Suprapubic skin (tissue), 4 donors: Measurements from ENCODE around the gene PLD3. TPM values are rescaled to one million over a fixed set of nuclear protein-coding genes. Genes with fewer than 3 reads are reported as not detected.
A peak's percentile ranks its signal among the peaks of the same experiment; 100 is the strongest.
"Not testable (repeated sequence)": the region's sequence is repeated elsewhere in the genome, so short reads cannot be mapped to it uniquely, and the experiment has no call there.

ENCODE experiments used
- DNase-seq, 2 donors: peaks; one replicate each; pipeline ENCODE4 v3.0.0-alpha.2; 2019; ENCODE audit warnings: low spot score in 2 of 2
- H3K27ac ChIP-seq: fragments of 200-600 bp; sonication (generic); one replicate; pipeline ENCODE4 v1.5.1; 2019
- H3K27me3 ChIP-seq: fragments of 200-600 bp; sonication (generic); one replicate; pipeline ENCODE4 v1.5.1; 2019
- H3K36me3 ChIP-seq: fragments of 200-600 bp; sonication (generic); one replicate; pipeline ENCODE4 v1.5.1; 2019
- H3K4me1 ChIP-seq: fragments of 200-600 bp; sonication (generic); one replicate; pipeline ENCODE4 v1.5.1; 2019
- H3K4me3 ChIP-seq: fragments of 200-600 bp; sonication (generic); one replicate; pipeline ENCODE4 v1.5.1; 2019; ENCODE audit warnings: mild to moderate bottlenecking
- H3K9me3 ChIP-seq: fragments of 200-600 bp; sonication (generic); one replicate; pipeline ENCODE4 v1.5.1; 2019
- CTCF ChIP-seq, 2 donors: fragments of 200-600 bp in 1 of 2; fragments of 450-650 bp in 1 of 2; sonication (generic) in 1 of 2; IDR thresholded peaks; one replicate each; pipeline ENCODE4 v1.5.1; 2016 to 2019; ENCODE audit warnings: antibody characterized with exemption in 2 of 2, mild to moderate bottlenecking in 1 of 2, moderate library complexity in 1 of 2
- EP300 ChIP-seq: sonication (generic); formaldehyde crosslinking; IDR thresholded peaks from one replicate; pipeline ENCODE4 v1.6.1; 2017; ENCODE audit warnings: antibody characterized with exemption
- POLR2A ChIP-seq, 2 donors: fragments of 450-650 bp; IDR thresholded peaks; one replicate each; pipeline ENCODE4 v1.6.1; 2017; ENCODE audit warnings: antibody characterized with exemption in 2 of 2, mild to moderate bottlenecking in 2 of 2, moderate library complexity in 2 of 2
- POLR2AphosphoS5 ChIP-seq, 3 donors: sonication (generic); formaldehyde crosslinking; IDR thresholded peaks; one replicate each; pipeline ENCODE4 v1.6.1; 2017; ENCODE audit warnings: antibody characterized with exemption in 3 of 3
- WGBS: methylation state at CpG from one replicate; pipeline ENCODE4 v1.1.5; 2018; 5-methylcytosine and 5-hydroxymethylcytosine counted together
- total RNA-seq, 4 donors: library from RNA; depleted of rRNA; stranded (reverse); fragments of >200 nt; gene quantifications; one replicate each; pipeline ENCODE4 v1.1.0, GENCODE V29; 2016

The PLD3 gene
- total RNA-seq, 4 donors from 2014 or later, result 173 to 231 (median 202) TPM

DNA sequence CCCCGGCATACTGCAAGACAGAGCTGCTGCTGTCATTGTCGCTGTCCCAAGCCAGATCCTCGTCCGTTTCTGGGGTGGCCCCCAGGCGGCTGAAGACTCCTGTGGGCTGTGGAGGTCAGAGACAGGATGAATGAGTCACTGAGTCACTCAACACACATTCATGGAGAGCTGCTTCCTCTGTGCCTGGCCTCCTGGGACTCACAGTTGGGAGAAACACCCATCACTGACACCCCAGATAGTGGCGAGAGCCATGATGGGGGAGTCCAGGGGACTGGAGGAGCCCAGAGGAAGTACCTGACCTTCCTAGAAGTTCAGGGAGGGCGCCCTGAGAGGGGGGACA is 26.3 kb upstream of the PLD3 start:
- TF ChIP-seq POLR2A (IDR thresholded peaks at IDR 0.05) (no peak), POLR2AphosphoS5 (IDR thresholded peaks at IDR 0.05) (no peak)
- Histone ChIP-seq H3K9me3 (no peaks in the 10 kb centered on the region), H3K27me3 (no peaks in the 10 kb centered on the region), H3K4me3 (no peak overlapping the region), H3K4me1 (no peaks in the 10 kb centered on the region), H3K27ac (no peak overlapping the region), H3K36me3 (peaks cover 72% of the 10 kb centered on the region)
- no peak for DNase-seq
- WGBS, result 92% methylated on average over 4 of the region's 7 CpGs

DNA sequence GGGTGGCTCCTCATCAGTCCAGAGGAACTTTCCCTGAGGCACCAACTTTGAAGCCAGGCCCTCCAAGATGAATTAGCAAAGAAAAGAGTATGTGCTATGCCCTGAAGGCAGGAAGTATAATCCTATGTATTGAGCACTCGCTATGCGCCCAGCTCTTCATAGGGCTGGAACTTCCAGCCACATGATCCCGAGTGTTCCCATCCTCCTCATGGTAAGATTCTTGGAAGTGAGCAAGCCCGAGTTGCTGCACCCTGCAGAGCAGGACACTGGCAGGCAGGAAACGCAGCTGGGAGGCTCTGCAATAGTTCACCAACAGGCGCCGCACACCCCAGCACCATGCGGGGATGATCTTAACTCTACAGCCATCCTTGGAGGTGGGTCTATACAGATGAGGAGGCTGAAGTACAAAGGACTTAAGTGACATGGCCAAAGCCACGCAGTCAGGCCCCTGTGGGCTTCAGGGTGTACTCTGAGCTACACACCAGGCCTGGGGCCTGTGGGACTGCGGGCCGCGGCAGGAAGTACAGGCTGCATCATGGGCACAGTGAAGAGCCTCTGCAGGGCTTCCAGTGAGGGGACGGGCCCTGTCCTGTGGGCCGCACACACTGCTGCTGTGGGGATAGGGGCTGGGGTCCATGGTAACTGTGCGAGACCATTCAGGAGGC is 25.4 kb upstream of the PLD3 start:
- DNase-seq, result peak in 1 of 2 donors; percentile 36
- Histone ChIP-seq H3K27me3 (no peaks in the 10 kb centered on the region), H3K9me3 (no peaks in the 10 kb centered on the region), H3K36me3 (peaks cover 80% of the 10 kb centered on the region), H3K4me3 (no peak overlapping the region), H3K27ac (no peak overlapping the region), H3K4me1 (no peaks in the 10 kb centered on the region)
- WGBS, result 73% methylated on average over 7 of the region's 15 CpGs
- no peak for TF ChIP-seq POLR2AphosphoS5 (IDR thresholded peaks at IDR 0.05)
- TF ChIP-seq EP300, result no peak

DNA sequence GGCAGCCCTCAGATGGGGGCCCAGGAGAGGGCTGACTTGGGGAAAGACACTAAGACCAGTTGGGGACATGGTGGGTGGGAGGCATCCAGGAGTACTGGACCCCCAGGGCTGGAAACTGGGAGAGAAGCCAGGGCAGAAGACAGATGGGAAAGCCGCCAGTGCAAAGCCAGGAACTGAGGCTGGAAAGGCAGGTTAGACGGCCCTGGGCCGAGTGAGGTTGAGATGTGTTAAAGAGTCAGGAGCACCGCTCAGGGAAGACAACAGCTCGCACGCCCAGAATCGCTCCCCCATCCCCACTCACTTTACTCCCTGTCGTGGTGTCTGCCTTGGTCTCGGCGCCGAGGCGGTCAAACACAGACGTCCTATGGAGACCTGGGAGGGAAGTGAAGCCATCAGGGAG is 24.8 kb upstream of the PLD3 start:
- H3K36me3 ChIP-seq, result peaks cover 86% of the 10 kb centered on the region
- no peaks in the 10 kb centered on the region for H3K9me3 ChIP-seq
- TF ChIP-seq POLR2AphosphoS5 (IDR thresholded peaks at IDR 0.05) (no peak), POLR2A (IDR thresholded peaks at IDR 0.05) (no peak), EP300 (no peak), CTCF (IDR thresholded peaks at IDR 0.05) (no peak)
- DNase-seq, result peak in 1 of 2 donors; percentile 63
- no peak overlapping the region for H3K4me3 ChIP-seq
- H3K27me3 ChIP-seq, result no peaks in the 10 kb centered on the region
- H3K27ac ChIP-seq, result peak overlapping the region; percentile 29
- WGBS, result 87% methylated on average over 13 of the region's 13 CpGs
- H3K4me1 ChIP-seq, result no peaks in the 10 kb centered on the region

GRCh38 chr19:40326201-40326600 is 22.3 kb upstream of the PLD3 start:
- no peak for DNase-seq
- Histone ChIP-seq H3K4me1 (peaks cover 7% of the 10 kb centered on the region), H3K36me3 (peaks cover 83% of the 10 kb centered on the region), H3K27ac (no peak overlapping the region), H3K27me3 (no peaks in the 10 kb centered on the region), H3K4me3 (no peak overlapping the region), H3K9me3 (no peaks in the 10 kb centered on the region)
- 85% methylated on average over 14 of the region's 14 CpGs for WGBS
- TF ChIP-seq EP300, result no peak
- TF ChIP-seq POLR2A (IDR thresholded peaks at IDR 0.05), result no peak
- TF ChIP-seq CTCF (IDR thresholded peaks at IDR 0.05), result no peak
- no peak for TF ChIP-seq POLR2AphosphoS5 (IDR thresholded peaks at IDR 0.05)

DNA sequence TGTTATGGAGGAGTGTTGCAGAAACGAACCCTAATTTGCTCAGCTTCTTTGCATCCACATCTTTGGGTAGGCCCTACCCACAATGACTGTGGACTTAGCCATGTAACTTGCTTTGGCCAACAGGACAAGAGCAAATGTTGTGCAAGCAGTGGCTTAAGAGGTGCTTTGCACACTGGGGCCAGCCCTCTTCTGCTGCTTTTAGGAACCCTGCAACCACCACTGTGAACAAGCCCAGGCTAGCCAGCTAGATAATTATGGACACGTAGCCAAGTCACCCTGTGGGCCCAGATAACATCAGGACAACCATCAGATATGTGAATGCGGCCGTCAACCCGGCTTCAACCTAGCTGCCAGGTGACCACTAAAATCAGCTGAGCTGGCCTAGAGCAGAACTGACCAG is 17.4 kb upstream of the PLD3 start:
- TF ChIP-seq CTCF (IDR thresholded peaks at IDR 0.05), result no peak
- TF ChIP-seq EP300, result no peak
- no peak for TF ChIP-seq POLR2AphosphoS5 (IDR thresholded peaks at IDR 0.05)
- no peak for TF ChIP-seq POLR2A (IDR thresholded peaks at IDR 0.05)
- Histone ChIP-seq H3K27me3 (no peaks in the 10 kb centered on the region), H3K27ac (no peak overlapping the region), H3K4me1 (peaks cover 8% of the 10 kb centered on the region), H3K9me3 (no peaks in the 10 kb centered on the region), H3K36me3 (peaks cover 81% of the 10 kb centered on the region), H3K4me3 (no peak overlapping the region)
- no peak for DNase-seq
- 65% methylated on average over 5 of the region's 5 CpGs for WGBS

DNA sequence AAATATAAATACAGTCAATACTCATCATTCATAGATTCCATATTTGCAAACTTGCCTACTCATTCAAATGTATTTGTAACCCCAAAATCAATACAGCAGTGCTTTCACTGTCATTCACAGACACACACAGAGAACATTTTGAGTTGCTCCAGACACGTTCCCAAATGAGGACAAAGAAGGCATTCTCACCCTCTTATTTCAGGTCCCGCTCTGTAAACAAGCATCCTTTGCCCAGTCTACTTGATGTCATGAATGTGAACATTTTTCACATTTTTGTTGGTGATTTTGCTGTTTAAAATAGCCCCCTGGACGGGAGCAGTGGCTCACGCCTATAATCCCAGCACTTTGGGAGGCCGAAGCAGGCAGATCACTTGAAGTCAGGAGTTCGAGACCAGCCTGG is 15.8 kb upstream of the PLD3 start:
- H3K27ac ChIP-seq, result no peak overlapping the region
- no peak overlapping the region for H3K4me3 ChIP-seq
- no peaks in the 10 kb centered on the region for H3K9me3 ChIP-seq
- 93% methylated on average over 6 of the region's 6 CpGs for WGBS
- DNase-seq, result no peak
- peaks cover 71% of the 10 kb centered on the region for H3K36me3 ChIP-seq
- peaks cover 8% of the 10 kb centered on the region for H3K4me1 ChIP-seq
- H3K27me3 ChIP-seq, result no peaks in the 10 kb centered on the region
- TF ChIP-seq POLR2A (IDR thresholded peaks at IDR 0.05), result no peak
- no peak for TF ChIP-seq CTCF (IDR thresholded peaks at IDR 0.05)
- no peak for TF ChIP-seq EP300
- no peak for TF ChIP-seq POLR2AphosphoS5 (IDR thresholded peaks at IDR 0.05)

DNA sequence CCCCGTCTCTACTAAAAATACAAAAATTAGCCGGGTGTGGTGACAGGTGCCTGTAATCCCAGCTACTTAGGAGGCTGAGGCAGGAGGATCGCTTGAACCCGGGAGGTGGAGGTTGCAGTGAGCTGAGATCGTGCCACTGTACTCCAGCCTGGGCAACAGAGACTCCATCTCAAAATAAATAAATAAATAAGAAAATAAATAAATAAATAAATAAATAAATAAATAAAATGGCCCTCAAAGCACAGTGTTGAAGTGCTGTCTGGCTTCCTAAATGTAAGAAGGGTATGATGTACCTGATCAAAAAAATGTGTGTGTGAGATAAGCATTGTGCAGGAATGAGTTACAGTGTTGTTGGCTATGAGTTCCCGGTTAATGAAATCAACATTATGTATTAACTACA is 15.4 kb upstream of the PLD3 start:
- H3K4me1 ChIP-seq, H3K27me3 ChIP-seq, H3K4me3 ChIP-seq, H3K9me3 ChIP-seq, H3K27ac ChIP-seq, DNase-seq: not testable (repeated sequence)
- peaks cover 67% of the 10 kb centered on the region for H3K36me3 ChIP-seq
- 97% methylated on average over 6 of the region's 6 CpGs for WGBS
